Trophoblast cell (in vitro differentiated cells and primary cell): ENCODE data around the gene ZDHHC14.

Experiments
- DNase-seq, 2 donors: peaks; one replicate each; pipeline ENCODE4 v3.0.0-alpha.2; 2016
- H2AFZ ChIP-seq: 2 replicates; pipeline ENCODE4 v1.6.1; 2013; ENCODE audit warnings: low read length, moderate library complexity, mild to moderate bottlenecking; ENCODE audit not compliant: insufficient read depth, poor library complexity
- H2AK5ac ChIP-seq: 2 replicates; pipeline ENCODE4 v1.6.1; 2013; ENCODE audit warnings: mild to moderate bottlenecking, low read length
- H2BK120ac ChIP-seq: 2 replicates; pipeline ENCODE4 v1.6.1; 2013; ENCODE audit warnings: low read length, mild to moderate bottlenecking, moderate library complexity; ENCODE audit not compliant: insufficient read depth, poor library complexity
- H2BK12ac ChIP-seq: 2 replicates; pipeline ENCODE4 v1.6.1; 2013; ENCODE audit warnings: mild to moderate bottlenecking, low read length, moderate library complexity
- H2BK5ac ChIP-seq: 2 replicates; pipeline ENCODE4 v1.6.1; 2013; ENCODE audit warnings: low read length, low read depth, moderate library complexity, mild to moderate bottlenecking; ENCODE audit not compliant: poor library complexity
- H3K14ac ChIP-seq: 2 replicates; pipeline ENCODE4 v1.6.1; 2013; ENCODE audit warnings: mild to moderate bottlenecking, low read length
- H3K18ac ChIP-seq: 2 replicates; pipeline ENCODE4 v1.6.1; 2013; ENCODE audit warnings: mild to moderate bottlenecking, low read length
- H3K23ac ChIP-seq: 2 replicates; pipeline ENCODE4 v1.6.1; 2013; ENCODE audit warnings: low read length
- H3K27ac ChIP-seq: 2 replicates; pipeline ENCODE4 v1.5.1; 2013; ENCODE audit warnings: low read depth, mild to moderate bottlenecking, inconsistent platforms, low read length, moderate library complexity
- H3K27me3 ChIP-seq: 2 replicates; pipeline ENCODE4 v1.6.1; 2013; ENCODE audit warnings: inconsistent platforms, mild to moderate bottlenecking, low read length, moderate library complexity; ENCODE audit not compliant: insufficient read depth
- H3K36me3 ChIP-seq, 2 experiments: 1 replicate in 1 of 2; 2 replicates in 1 of 2; pipeline ENCODE4 v1.6.1; 2013; ENCODE audit warnings: low read length in 2 of 2, mild to moderate bottlenecking in 2 of 2, moderate library complexity in 1 of 2; ENCODE audit not compliant: insufficient read depth in 2 of 2, control insufficient read depth in 1 of 2
- H3K4ac ChIP-seq: 2 replicates; pipeline ENCODE4 v1.6.1; 2013; ENCODE audit warnings: low read depth, mild to moderate bottlenecking, low read length, moderate library complexity
- H3K4me1 ChIP-seq, 2 experiments: 1 replicate in 1 of 2; 2 replicates in 1 of 2; pipeline ENCODE4 v1.6.1; 2013; ENCODE audit warnings: low read length in 2 of 2, mild to moderate bottlenecking in 2 of 2, moderate library complexity in 1 of 2; ENCODE audit not compliant: insufficient read depth in 2 of 2, control insufficient read depth in 1 of 2
- H3K4me2 ChIP-seq: 2 replicates; pipeline ENCODE4 v1.6.1; 2013; ENCODE audit warnings: inconsistent platforms, mild to moderate bottlenecking, low read length, moderate library complexity
- H3K4me3 ChIP-seq: 2 replicates; pipeline ENCODE4 v1.5.1; 2013; ENCODE audit warnings: mild to moderate bottlenecking, low read depth, low read length, inconsistent platforms
- H3K79me1 ChIP-seq: one replicate; pipeline ENCODE4 v1.6.1; 2013; ENCODE audit warnings: low read length
- H3K79me2 ChIP-seq: 2 replicates; pipeline ENCODE4 v1.6.1; 2013; ENCODE audit warnings: low read length, mild to moderate bottlenecking; ENCODE audit not compliant: control insufficient read depth, insufficient read depth, poor library complexity
- H3K9ac ChIP-seq: 2 replicates; pipeline ENCODE4 v1.6.1; 2013; ENCODE audit warnings: mild to moderate bottlenecking, low read length
- H3K9me3 ChIP-seq: 2 replicates; pipeline ENCODE4 v1.6.1; 2013; ENCODE audit warnings: low read depth, mild to moderate bottlenecking, control low read depth, inconsistent platforms, low read length; ENCODE audit not compliant: insufficient read depth
- H4K12ac ChIP-seq: 2 replicates; pipeline ENCODE4 v1.6.1; 2013; ENCODE audit warnings: low read depth, mild to moderate bottlenecking, low read length, moderate library complexity
- H4K8ac ChIP-seq: 2 replicates; pipeline ENCODE4 v1.6.1; 2013; ENCODE audit warnings: low read depth, mild to moderate bottlenecking, low read length, moderate library complexity
- H4K91ac ChIP-seq: one replicate; pipeline ENCODE4 v1.6.1; 2013; ENCODE audit warnings: low read depth, mild to moderate bottlenecking, low read length, moderate library complexity
- WGBS: extraction: QIAGEN DNeasy Blood & Tissue Kit; methylation state at CpG from one replicate; pipeline ENCODE4 v1.1.7; 2013; ENCODE audit warnings: missing lambda C conversion rate; ENCODE audit not compliant: insufficient read length, insufficient coverage; ENCODE audit errors: extremely low coverage; 5-methylcytosine and 5-hydroxymethylcytosine counted together

The ZDHHC14 gene

DNA sequence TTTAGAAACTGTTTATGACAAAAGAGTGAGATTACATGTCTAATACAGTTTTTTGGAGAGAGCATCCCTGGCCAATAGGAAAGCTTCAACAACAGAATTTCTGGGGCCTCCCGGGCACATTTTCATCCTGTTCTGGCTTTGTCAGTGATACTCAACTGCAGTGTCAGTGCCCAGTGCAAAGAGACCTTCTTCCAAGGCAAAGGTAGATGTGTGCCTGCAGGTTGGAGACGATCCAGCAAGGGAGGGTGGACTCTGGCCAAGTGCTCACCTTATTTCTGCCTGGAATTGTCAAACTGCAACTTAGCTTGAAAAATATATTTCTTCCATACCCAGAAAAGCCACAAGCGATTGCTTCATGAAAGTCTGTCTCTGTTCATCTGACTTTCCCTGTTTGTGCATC, 230.4 kb downstream of the ZDHHC14 start:
- DNase-seq: no peak
- Histone ChIP-seq H3K4me1 (no peaks in the 10 kb centered on the region), H3K27ac (no peak overlapping the region), H2BK12ac (no peak overlapping the region), H2BK120ac (no peak overlapping the region), H3K27me3 (no peaks in the 10 kb centered on the region), H3K14ac (no peak overlapping the region), H4K12ac (no peak overlapping the region), H3K9ac (no peak overlapping the region), H4K8ac (no peak overlapping the region), H3K9me3 (peaks cover 3% of the 10 kb centered on the region), H3K36me3 (no peaks in the 10 kb centered on the region), H2BK5ac (no peak overlapping the region), H3K4me3 (no peak overlapping the region), H3K79me1 (no peaks in the 10 kb centered on the region), H3K79me2 (no peaks in the 10 kb centered on the region), H3K18ac (no peak overlapping the region), H2AFZ (no peak overlapping the region), H4K91ac (no peak overlapping the region), H2AK5ac (no peak overlapping the region), H3K23ac (no peak overlapping the region), H3K4me2 (no peak overlapping the region), H3K4ac (no peak overlapping the region)
- no CpG with 5 or more reads among the region's 3 CpGs for WGBS

DNA sequence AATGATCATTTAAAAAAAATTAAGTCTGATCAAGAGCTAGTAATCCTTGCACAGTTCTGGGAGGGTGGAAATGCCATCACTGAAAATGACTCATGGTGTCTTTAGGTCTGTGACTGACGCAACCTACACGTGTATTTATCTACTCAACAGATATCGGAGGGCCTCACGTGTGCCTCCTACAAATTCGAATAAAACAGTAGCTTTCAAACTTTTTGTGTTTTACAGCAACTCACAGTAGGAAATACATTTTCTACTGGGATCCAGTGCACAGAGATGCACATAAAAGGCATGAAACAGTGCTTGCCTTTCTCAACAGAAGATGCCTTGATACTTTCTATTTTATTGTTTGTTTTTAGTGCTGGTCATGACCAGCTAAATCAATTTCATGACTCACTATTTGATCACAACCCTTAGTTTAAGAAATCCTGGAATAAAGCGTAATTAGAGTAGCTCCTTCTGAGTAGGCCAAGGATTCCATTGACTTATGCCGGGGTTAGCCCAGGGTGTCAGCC, 232.1 kb downstream of the ZDHHC14 start:
- Histone ChIP-seq H3K4me2 (no peak overlapping the region), H3K18ac (no peak overlapping the region), H3K36me3 (no peaks in the 10 kb centered on the region), H4K91ac (no peak overlapping the region), H2AK5ac (no peak overlapping the region), H3K14ac (no peak overlapping the region), H2BK120ac (no peak overlapping the region), H3K4me1 (no peaks in the 10 kb centered on the region), H3K9me3 (peaks cover 3% of the 10 kb centered on the region), H2BK5ac (no peak overlapping the region), H3K23ac (no peak overlapping the region), H3K4ac (no peak overlapping the region), H3K9ac (no peak overlapping the region), H4K8ac (no peak overlapping the region), H3K79me2 (no peaks in the 10 kb centered on the region), H3K4me3 (no peak overlapping the region), H3K27me3 (no peaks in the 10 kb centered on the region), H3K79me1 (no peaks in the 10 kb centered on the region), H2AFZ (no peak overlapping the region), H2BK12ac (no peak overlapping the region), H3K27ac (no peak overlapping the region), H4K12ac (no peak overlapping the region)
- DNase-seq: peak in 1 of 2 donors; percentile 50
- no CpG with 5 or more reads among the region's 7 CpGs for WGBS

DNA sequence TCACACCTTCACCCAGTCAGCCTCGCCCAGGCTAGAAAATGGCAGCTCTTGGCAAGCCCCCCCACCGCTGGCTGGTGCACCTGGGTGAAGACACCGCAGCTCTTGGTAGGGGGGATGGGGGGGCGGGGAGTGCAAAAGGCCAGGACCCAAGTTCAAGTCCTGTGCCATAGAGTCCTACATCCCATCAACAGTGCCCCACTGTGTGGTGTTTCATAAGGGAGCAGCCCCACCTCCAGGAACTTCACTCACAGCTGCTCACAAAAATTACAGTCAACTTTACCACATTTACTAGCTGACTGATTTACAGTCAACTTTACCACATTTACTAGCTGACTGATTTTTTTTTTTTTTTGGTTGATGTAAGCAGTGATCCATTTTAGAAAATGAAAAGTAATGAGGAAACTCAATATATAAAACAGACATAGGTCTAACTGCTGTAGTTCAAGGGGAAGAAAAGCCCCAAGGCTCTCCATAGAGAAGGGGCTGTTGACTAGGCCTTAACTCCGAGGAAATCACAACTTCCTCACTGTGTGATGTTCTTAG, 233.1 kb downstream of the ZDHHC14 start:
- Histone ChIP-seq H3K4me2 (no peak overlapping the region), H3K18ac (no peak overlapping the region), H3K14ac (no peak overlapping the region), H3K79me1 (no peaks in the 10 kb centered on the region), H3K27ac (no peak overlapping the region), H2BK12ac (no peak overlapping the region), H3K23ac (no peak overlapping the region), H2BK5ac (no peak overlapping the region), H3K36me3 (no peaks in the 10 kb centered on the region), H4K91ac (no peak overlapping the region), H2BK120ac (no peak overlapping the region), H2AFZ (no peak overlapping the region), H2AK5ac (no peak overlapping the region), H3K79me2 (no peaks in the 10 kb centered on the region), H3K9me3 (no peaks in the 10 kb centered on the region), H3K27me3 (no peaks in the 10 kb centered on the region), H3K4me1 (no peaks in the 10 kb centered on the region), H4K12ac (no peak overlapping the region), H3K4me3 (no peak overlapping the region), H3K4ac (no peak overlapping the region), H3K9ac (no peak overlapping the region), H4K8ac (no peak overlapping the region)
- no peak for DNase-seq
- WGBS: no CpG with 5 or more reads among the region's 5 CpGs

DNA sequence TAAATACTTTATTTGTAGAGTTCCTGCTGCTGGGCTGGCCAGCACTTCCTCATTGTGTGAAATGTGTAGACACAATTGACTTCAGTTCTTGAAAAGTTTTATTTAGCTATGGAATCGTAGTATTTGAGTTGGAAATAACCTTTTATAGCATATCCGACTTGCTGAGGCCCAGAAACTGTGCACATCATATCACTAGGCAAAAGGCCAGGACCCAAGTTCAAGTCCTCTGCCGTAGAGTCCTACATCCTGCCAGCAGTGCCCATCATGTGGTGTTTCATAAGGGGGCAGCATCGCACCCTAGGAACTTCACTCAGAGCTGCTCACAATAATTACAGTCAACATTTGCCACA, 234.4 kb downstream of the ZDHHC14 start:
- H3K4me3 ChIP-seq: no peak overlapping the region
- H2AFZ ChIP-seq: no peak overlapping the region
- no peak overlapping the region for H4K91ac ChIP-seq
- H4K8ac ChIP-seq: no peak overlapping the region
- no peak overlapping the region for H3K4ac ChIP-seq
- no peaks in the 10 kb centered on the region for H3K27me3 ChIP-seq
- H4K12ac ChIP-seq: no peak overlapping the region
- H3K36me3 ChIP-seq: no peaks in the 10 kb centered on the region
- H3K18ac ChIP-seq: no peak overlapping the region
- no peak overlapping the region for H3K9ac ChIP-seq
- H2BK120ac ChIP-seq: no peak overlapping the region
- no peak overlapping the region for H2BK5ac ChIP-seq
- no peak for DNase-seq
- no peaks in the 10 kb centered on the region for H3K4me1 ChIP-seq
- H3K79me1 ChIP-seq: no peaks in the 10 kb centered on the region
- no CpG with 5 or more reads among the region's 4 CpGs for WGBS
- H2BK12ac ChIP-seq: no peak overlapping the region
- H3K79me2 ChIP-seq: no peaks in the 10 kb centered on the region
- no peak overlapping the region for H3K23ac ChIP-seq
- no peak overlapping the region for H3K27ac ChIP-seq
- no peak overlapping the region for H2AK5ac ChIP-seq
- H3K4me2 ChIP-seq: no peak overlapping the region
- no peak overlapping the region for H3K14ac ChIP-seq
- H3K9me3 ChIP-seq: no peaks in the 10 kb centered on the region
